Kidney (tissue), 14 donors: Measurements from ENCODE around the gene KLK11. TPM values are rescaled to one million over a fixed set of nuclear protein-coding genes. Genes with fewer than 3 reads are reported as not detected.

Source experiments
- DNase-seq, 5 donors: peaks; one replicate each; pipeline ENCODE4 v3.0.0-alpha.2; 2013 to 2020
- FAIRE-seq: peaks from 2 replicates; lab custom pipeline; 2012; peaks lifted over from hg19 to GRCh38; lab: Jason Lieb, UNC
- H3K27ac ChIP-seq, 2 donors: one replicate each; pipeline ENCODE4 v1.7.0; 2013; ENCODE audit warnings: low read depth in 2 of 2, low read length in 2 of 2, inconsistent platforms in 1 of 2
- H3K27me3 ChIP-seq: one replicate; pipeline ENCODE4 v1.7.1; 2013; ENCODE audit warnings: low read length, inconsistent platforms; ENCODE audit not compliant: control insufficient read depth, insufficient read depth
- H3K36me3 ChIP-seq, 3 donors: one replicate each; pipeline versions ENCODE4 v1.7.0 to v1.7.1; 2013; ENCODE audit warnings: low read length in 3 of 3, control low read depth in 1 of 3, inconsistent platforms in 1 of 3; ENCODE audit not compliant: insufficient read depth in 3 of 3, control insufficient read depth in 2 of 3
- H3K4me1 ChIP-seq, 3 donors: one replicate each; pipeline versions ENCODE4 v1.7.0 to v1.7.1; 2013; ENCODE audit warnings: low read length in 3 of 3, inconsistent platforms in 1 of 3, low read depth in 1 of 3; ENCODE audit not compliant: control insufficient read depth in 2 of 3, insufficient read depth in 2 of 3
- H3K4me3 ChIP-seq, 3 donors: one replicate each; pipeline versions ENCODE4 v1.7.0 to v1.8.1; 2013; ENCODE audit warnings: low read length in 3 of 3, control low read depth in 1 of 3, inconsistent platforms in 1 of 3
- H3K9ac ChIP-seq, 3 donors: one replicate each; pipeline versions ENCODE4 v1.7.0 to v1.7.1; 2013; ENCODE audit warnings: low read length in 3 of 3, control low read depth in 1 of 3, inconsistent platforms in 1 of 3
- H3K9me3 ChIP-seq, 3 donors: one replicate each; pipeline versions ENCODE4 v1.7.0 to v1.7.1; 2013; ENCODE audit warnings: low read length in 3 of 3, control low read depth in 1 of 3, inconsistent platforms in 1 of 3; ENCODE audit not compliant: control insufficient read depth in 2 of 3, insufficient read depth in 1 of 3
- CTCF ChIP-seq: IDR thresholded peaks from 3 replicates; pipeline ENCODE4 v1.5.1; 2012; ENCODE audit warnings: mild to moderate bottlenecking, moderate library complexity, borderline replicate concordance; ENCODE audit not compliant: insufficient read depth; ENCODE audit errors: extremely low read depth
- intact Hi-C: fragments of 100-400 bp; cut with DNase I; formaldehyde crosslinking; loops from one replicate; pipeline ENCODE4 v1.11.1; 2022
- polyA plus RNA-seq: library from polyadenylated mRNA; stranded (reverse); fragments of 350-450 nt; fragmentation: Illumina TruSeq; extraction: RNeasy Lipid Tissue Mini Kit (QIAGEN cat#74804); gene quantifications from one replicate; pipeline ENCODE4 v1.2.3, GENCODE V29; 2014; ENCODE audit warnings: low read depth, low replicate concordance; ENCODE audit not compliant: insufficient read depth
- total RNA-seq: library from RNA; stranded (reverse); fragmentation: NEBNext Ultra II Directional; extraction: Animal tissue kit (Norgen Biotek cat#: 25700); gene quantifications from one replicate; pipeline ENCODE4 v1.2.1, GENCODE V29; 2021
- donor health status: control.
- donor health status: control.
- donor health status: control.
- donor health status: control.
- donor health status: control.
- donor health status: DM: yes; HTN: yes; CAD: no.
- donor health status: Normal renal cell carcinoma (clear cell type).

KLK11 gene
- total and polyA plus RNA-seq, 2 donors from 2014 or later: 0.47 TPM; not detected in 1

- Histone ChIP-seq H3K4me3 (no peak overlapping the region), H3K27ac (no peak overlapping the region), H3K36me3 (no peaks in the 10 kb centered on the region), H3K4me1 (no peaks in the 10 kb centered on the region), H3K27me3 (no peaks in the 10 kb centered on the region), H3K9me3 (peaks cover 0 to 6% (median 6%) of the 10 kb centered on the region in 3 donors), H3K9ac (no peak overlapping the region)
- intact Hi-C loops: no loop called here
- no peak for DNase-seq
- FAIRE-seq: no peak
- TF ChIP-seq CTCF: no peak
Observed at GRCh38 chr19:51070334-51071094, 44.1 kb upstream of the KLK11 start.

GRCh38 chr19:51066393-51067186 is 40.2 kb upstream of the KLK11 start:
- no peaks in the 10 kb centered on the region for H3K4me1 ChIP-seq
- no peak overlapping the region for H3K27ac ChIP-seq
- H3K27me3 ChIP-seq: no peaks in the 10 kb centered on the region
- FAIRE-seq (no peak), DNase-seq (no peak)
- H3K9ac ChIP-seq: no peak overlapping the region
- intact Hi-C loops: no loop called here
- H3K9me3 ChIP-seq: no peaks in the 10 kb centered on the region
- no peaks in the 10 kb centered on the region for H3K36me3 ChIP-seq
- no peak overlapping the region for H3K4me3 ChIP-seq
- TF ChIP-seq CTCF: no peak

GRCh38 chr19:51065221-51065960 is 39.0 kb upstream of the KLK11 start:
- Histone ChIP-seq H3K27me3 (no peaks in the 10 kb centered on the region), H3K9me3 (no peaks in the 10 kb centered on the region), H3K4me3 (peak overlapping the region in 1 of 3 donors; percentile 9), H3K9ac (no peak overlapping the region), H3K27ac (no peak overlapping the region), H3K36me3 (no peaks in the 10 kb centered on the region), H3K4me1 (no peaks in the 10 kb centered on the region)
- no peak for TF ChIP-seq CTCF
- FAIRE-seq (no peak), DNase-seq (peak in 2 of 5 donors; percentile 14 to 30)
- intact Hi-C loops: no loop called here
